CD4-positive, alpha-beta T cell (primary cell): ENCODE results near the gene RGS10. TPM values are rescaled to one million over a fixed set of nuclear protein-coding genes. Genes with fewer than 3 reads are reported as not detected.
"Not testable (repeated sequence)": the region's sequence is repeated elsewhere in the genome, so short reads cannot be mapped to it uniquely, and the experiment has no call there.

ENCODE experiments used
- ATAC-seq: fragments of 200-7000 bp; cut with Tn5 transposase; one replicate; pipeline ENCODE4 v1.10.0; 2022; ENCODE audit warnings: mild to moderate bottlenecking; ENCODE audit not compliant: poor library complexity
- CTCF ChIA-PET: fragments of 350-600 bp; sonication (Branson Sonifier 250); formaldehyde crosslinking; loops from one replicate; lab custom pipeline; 2021; ENCODE audit warnings: antibody characterized with exemption, inconsistent platforms; lab: Charles Lee
- POLR2A ChIA-PET: fragments of 350-600 bp; sonication (Branson Sonifier 250); formaldehyde crosslinking; loops from one replicate; lab custom pipeline; 2021; ENCODE audit warnings: antibody characterized with exemption, inconsistent platforms; lab: Charles Lee
- DNase-seq, 14 experiments: peaks; one replicate each; pipeline ENCODE4 v3.0.0-alpha.2; 2013 to 2020; ENCODE audit warnings: mixed read lengths in 2 of 14
- H3K27ac ChIP-seq, 2 donors: one replicate each; pipeline versions ENCODE4 v1.5.1 to v1.7.0; 2013; ENCODE audit warnings: low read length in 2 of 2, low read depth in 1 of 2, mild to moderate bottlenecking in 1 of 2
- H3K27me3 ChIP-seq, 2 experiments: 1 replicate in 1 of 2; 2 replicates in 1 of 2; pipeline versions ENCODE4 v1.6.1 to v1.7.0; 2013; ENCODE audit warnings: low read length in 2 of 2, control low read depth in 1 of 2, mild to moderate bottlenecking in 1 of 2, moderate library complexity in 1 of 2; ENCODE audit not compliant: insufficient read depth in 2 of 2, control insufficient read depth in 1 of 2
- H3K36me3 ChIP-seq: one replicate; pipeline ENCODE4 v1.6.1; 2013; ENCODE audit warnings: low read length, control low read depth; ENCODE audit not compliant: insufficient read depth
- H3K4me1 ChIP-seq: one replicate; pipeline ENCODE4 v1.6.1; 2013; ENCODE audit warnings: low read length, control low read depth; ENCODE audit not compliant: insufficient read depth
- H3K4me3 ChIP-seq: one replicate; pipeline ENCODE4 v1.5.1; 2013; ENCODE audit warnings: mild to moderate bottlenecking, low read length, moderate library complexity
- H3K9me3 ChIP-seq, 2 experiments: 1 replicate in 1 of 2; 2 replicates in 1 of 2; pipeline versions ENCODE4 v1.6.1 to v1.7.0; 2013; ENCODE audit warnings: low read length in 2 of 2, mild to moderate bottlenecking in 2 of 2, control low read depth in 1 of 2, moderate library complexity in 1 of 2; ENCODE audit not compliant: control insufficient read depth in 1 of 2, insufficient read depth in 1 of 2
- H3K27ac Mint-ChIP-seq: one replicate; pipeline ENCODE4 v1.8.0; 2020; ENCODE audit warnings: mixed read lengths
- H3K27me3 Mint-ChIP-seq: one replicate; pipeline ENCODE4 v1.8.0; 2021; ENCODE audit warnings: mixed read lengths
- H3K36me3 Mint-ChIP-seq: one replicate; pipeline ENCODE4 v1.8.0; 2021; ENCODE audit warnings: low read depth, mixed read lengths
- H3K4me1 Mint-ChIP-seq: one replicate; pipeline ENCODE4 v1.8.0; 2021; ENCODE audit warnings: low read depth, mixed read lengths
- H3K4me3 Mint-ChIP-seq: one replicate; pipeline ENCODE4 v1.8.0; 2020; ENCODE audit warnings: mild to moderate bottlenecking, mixed read lengths
- H3K9me3 Mint-ChIP-seq: one replicate; pipeline ENCODE4 v1.8.0; 2020; ENCODE audit warnings: mixed read lengths
- CTCF ChIP-seq: fragments of 200-600 bp; IDR thresholded peaks from one replicate; pipeline ENCODE4 v1.8.0; 2022; ENCODE audit warnings: antibody characterized with exemption, mild to moderate bottlenecking
- intact Hi-C, 2 experiments: fragments of 100-400 bp; cut with DNase I in 1 of 2; cut with micrococcal nuclease in 1 of 2; formaldehyde crosslinking; loops; one replicate each; pipeline versions ENCODE4 v1.15.1 to v1.9.0; 2023 to 2025; cut with DNase I, micrococcal nuclease
- total RNA-seq, 174 experiments: library from RNA in 2 of 174; stranded (reverse) in 2 of 174; gene quantifications; one replicate each; pipeline ENCODE4 v1.2.3 and lab custom pipeline; 2021 to 2026

RGS10 gene
- total RNA-seq, 2 experiments from 2014 or later, result 132 to 134 TPM

- Mint-ChIP-seq H3K4me3 (no peak overlapping the region), H3K36me3 (no peaks in the 10 kb centered on the region), H3K4me1 (no peaks in the 10 kb centered on the region), H3K27me3 (no peaks in the 10 kb centered on the region), H3K27ac (no peak overlapping the region), H3K9me3 (no peaks in the 10 kb centered on the region)
- H3K4me3 ChIP-seq, result no peak overlapping the region
- no peak overlapping the region for H3K27ac ChIP-seq
- ATAC-seq (no peak), DNase-seq (no peak)
- peaks cover 0 to 3% of the 10 kb centered on the region in 2 experiments for H3K9me3 ChIP-seq
- H3K4me1 ChIP-seq, result peaks cover 17% of the 10 kb centered on the region
- no peaks in the 10 kb centered on the region for H3K27me3 ChIP-seq
- intact Hi-C loops, result no loop called here
- no peak for TF ChIP-seq CTCF
- ChIA-PET POLR2A (no interaction called here), CTCF (no interaction called here)
- H3K36me3 ChIP-seq, result no peaks in the 10 kb centered on the region
Observed at GRCh38 chr10:119465085-119465484, 77.4 kb downstream of the RGS10 start.

DNA sequence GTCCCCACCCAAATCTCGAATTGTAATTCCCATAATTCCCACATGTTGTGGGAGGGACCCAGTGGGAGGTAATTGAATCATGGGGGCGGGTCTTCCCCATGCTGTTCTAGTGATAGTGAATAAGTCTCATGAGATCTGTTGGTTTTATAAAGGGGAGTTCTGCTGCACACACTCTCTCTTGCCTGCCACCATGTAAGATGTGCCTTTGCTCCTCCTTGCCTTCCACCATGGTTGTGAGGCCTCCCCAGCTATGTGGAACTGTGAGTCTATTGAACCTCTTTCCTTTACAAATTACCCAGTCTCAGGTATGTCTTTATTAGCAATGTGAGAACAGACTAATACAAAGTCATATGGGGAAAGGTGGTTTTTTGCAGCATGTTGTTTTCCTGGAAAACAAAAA, 79.3 kb downstream of the RGS10 start:
- intact Hi-C loops, POLR2A ChIA-PET, H3K4me1 Mint-ChIP-seq, H3K27ac ChIP-seq, CTCF ChIA-PET, H3K4me3 Mint-ChIP-seq, H3K4me3 ChIP-seq, H3K36me3 ChIP-seq, H3K27me3 Mint-ChIP-seq, ATAC-seq, H3K9me3 Mint-ChIP-seq, H3K27me3 ChIP-seq, DNase-seq, H3K36me3 Mint-ChIP-seq, H3K9me3 ChIP-seq, H3K27ac Mint-ChIP-seq: not testable (repeated sequence)
- peaks cover 17% of the 10 kb centered on the region for H3K4me1 ChIP-seq

GRCh38 chr10:119462773-119463172, 79.7 kb downstream of the RGS10 start:
- ChIA-PET CTCF (no interaction called here), POLR2A (no interaction called here)
- H3K27me3 ChIP-seq, result no peaks in the 10 kb centered on the region
- intact Hi-C loops, result no loop called here
- Mint-ChIP-seq H3K27ac (no peak overlapping the region), H3K9me3 (no peaks in the 10 kb centered on the region), H3K27me3 (no peaks in the 10 kb centered on the region), H3K4me1 (no peaks in the 10 kb centered on the region), H3K4me3 (no peak overlapping the region), H3K36me3 (no peaks in the 10 kb centered on the region)
- peaks cover 2% of the 10 kb centered on the region for H3K36me3 ChIP-seq
- ATAC-seq (no peak), DNase-seq (no peak)
- no peak overlapping the region for H3K27ac ChIP-seq
- H3K9me3 ChIP-seq, result peaks cover 0 to 3% of the 10 kb centered on the region in 2 experiments
- peaks cover 17% of the 10 kb centered on the region for H3K4me1 ChIP-seq
- H3K4me3 ChIP-seq, result no peak overlapping the region
- no peak for TF ChIP-seq CTCF

DNA sequence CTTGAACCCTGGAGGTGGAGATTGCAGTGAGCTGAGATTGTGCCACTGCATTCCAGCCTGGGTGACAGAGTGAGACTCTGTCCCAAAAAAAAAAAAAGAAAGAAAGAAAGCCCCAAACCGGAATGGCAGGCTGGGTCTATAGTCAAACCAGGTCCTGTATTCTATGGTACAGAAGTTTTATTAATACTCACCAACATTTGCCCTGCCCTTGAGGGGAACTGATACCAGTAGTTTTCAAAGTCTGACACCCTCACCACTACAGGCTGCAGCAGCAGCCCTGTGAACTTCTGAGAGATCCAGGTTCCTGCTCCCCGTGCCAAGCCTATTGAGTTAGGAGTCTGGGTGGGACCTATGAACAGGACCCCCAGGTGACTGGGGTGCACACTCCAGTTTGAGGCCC, 80.6 kb downstream of the RGS10 start:
- Histone ChIP-seq H3K4me3 (no peak overlapping the region), H3K27ac (no peak overlapping the region), H3K27me3 (no peaks in the 10 kb centered on the region), H3K36me3 (peaks cover 2% of the 10 kb centered on the region), H3K9me3 (peaks cover 0 to 3% of the 10 kb centered on the region in 2 experiments), H3K4me1 (peaks cover 15% of the 10 kb centered on the region)
- ChIA-PET POLR2A (no interaction called here), CTCF (no interaction called here)
- H3K4me1 Mint-ChIP-seq, result no peaks in the 10 kb centered on the region
- no peaks in the 10 kb centered on the region for H3K36me3 Mint-ChIP-seq
- no peak for ATAC-seq
- no peak for DNase-seq
- H3K4me3 Mint-ChIP-seq, result no peak overlapping the region
- TF ChIP-seq CTCF, result no peak
- no peak overlapping the region for H3K27ac Mint-ChIP-seq
- intact Hi-C loops, result no loop called here
- H3K9me3 Mint-ChIP-seq, result no peaks in the 10 kb centered on the region
- no peaks in the 10 kb centered on the region for H3K27me3 Mint-ChIP-seq
